H9 (cell line): Measurements from ENCODE around the gene CMSS1. TPM values are rescaled to one million over a fixed set of nuclear protein-coding genes. Genes with fewer than 3 reads are reported as not detected.

ENCODE experiments used
- DNase-seq: peaks from one replicate; pipeline ENCODE4 v3.0.0-alpha.2; 2017
- H2AFZ ChIP-seq: one replicate; pipeline ENCODE4 v1.6.1; 2013; ENCODE audit warnings: mild to moderate bottlenecking, low read length, control low read depth, moderate library complexity
- H2AK5ac ChIP-seq: 2 replicates; pipeline ENCODE4 v1.6.1; 2013; ENCODE audit warnings: low read length, control low read depth, mixed read lengths; ENCODE audit not compliant: insufficient read length
- H2BK120ac ChIP-seq: one replicate; pipeline ENCODE4 v1.6.1; 2013; ENCODE audit warnings: low read depth, mild to moderate bottlenecking, low read length, control low read depth, inconsistent platforms; ENCODE audit not compliant: poor library complexity, severe bottlenecking
- H2BK12ac ChIP-seq: 2 replicates; pipeline ENCODE4 v1.6.1; 2013; ENCODE audit warnings: low read length, control low read depth, mixed read lengths, low read depth; ENCODE audit not compliant: insufficient read length
- H2BK15ac ChIP-seq: 2 replicates; pipeline ENCODE4 v1.6.1; 2013; ENCODE audit warnings: low read depth, low read length, control low read depth
- H2BK20ac ChIP-seq: one replicate; pipeline ENCODE4 v1.6.1; 2013; ENCODE audit warnings: low read depth, mild to moderate bottlenecking, low read length, control low read depth, inconsistent platforms; ENCODE audit not compliant: poor library complexity, severe bottlenecking
- H2BK5ac ChIP-seq: 2 replicates; pipeline ENCODE4 v1.6.1; 2013; ENCODE audit warnings: low read length, control low read depth, mixed read lengths; ENCODE audit not compliant: insufficient read length
- H3K14ac ChIP-seq: 2 replicates; pipeline ENCODE4 v1.6.1; 2013; ENCODE audit warnings: low read length, control low read depth; ENCODE audit not compliant: insufficient read depth
- H3K18ac ChIP-seq: 2 replicates; pipeline ENCODE4 v1.6.1; 2013; ENCODE audit warnings: low read depth, mild to moderate bottlenecking, mixed read lengths, low read length, control low read depth; ENCODE audit not compliant: insufficient read length
- H3K23ac ChIP-seq: 2 replicates; pipeline ENCODE4 v1.6.1; 2013; ENCODE audit warnings: low read length, control low read depth, mixed read lengths, low read depth; ENCODE audit not compliant: insufficient read length
- H3K23me2 ChIP-seq: 2 replicates; pipeline ENCODE4 v1.6.1; 2013; ENCODE audit warnings: low read depth, mild to moderate bottlenecking, mixed read lengths, low read length, control low read depth; ENCODE audit not compliant: insufficient read length, poor library complexity, severe bottlenecking
- H3K27ac ChIP-seq: 2 replicates; pipeline ENCODE4 v1.5.1; 2013; ENCODE audit warnings: low read length, control low read depth, mixed read lengths, low read depth; ENCODE audit not compliant: insufficient read length
- H3K27me3 ChIP-seq: 2 replicates; pipeline ENCODE4 v1.6.1; 2013; ENCODE audit warnings: low read length, control low read depth, inconsistent platforms; ENCODE audit not compliant: insufficient read depth
- H3K4ac ChIP-seq: 2 replicates; pipeline ENCODE4 v1.6.1; 2013; ENCODE audit warnings: low read depth, mild to moderate bottlenecking, control low read depth, inconsistent platforms, low read length, moderate library complexity
- H3K4me1 ChIP-seq: 2 replicates; pipeline ENCODE4 v1.6.1; 2013; ENCODE audit warnings: low read length, control low read depth, inconsistent platforms; ENCODE audit not compliant: insufficient read depth
- H3K4me2 ChIP-seq: 2 replicates; pipeline ENCODE4 v1.6.1; 2013; ENCODE audit warnings: low read length, control low read depth, mixed read lengths; ENCODE audit not compliant: insufficient read length, insufficient read depth
- H3K56ac ChIP-seq: 2 replicates; pipeline ENCODE4 v1.6.1; 2013; ENCODE audit warnings: low read depth, mild to moderate bottlenecking, mixed read lengths, low read length, control low read depth; ENCODE audit not compliant: insufficient read length
- H3K79me1 ChIP-seq: 2 replicates; pipeline ENCODE4 v1.6.1; 2013; ENCODE audit warnings: low read depth, mild to moderate bottlenecking, moderate library complexity, low read length, control low read depth, inconsistent platforms; ENCODE audit not compliant: insufficient read depth, poor library complexity, severe bottlenecking
- H3K79me2 ChIP-seq: 2 replicates; pipeline ENCODE4 v1.6.1; 2013; ENCODE audit warnings: low read length, control low read depth, inconsistent platforms; ENCODE audit not compliant: insufficient read depth
- H3K9ac ChIP-seq: 2 replicates; pipeline ENCODE4 v1.6.1; 2013; ENCODE audit warnings: low read length, control low read depth, mixed read lengths; ENCODE audit not compliant: insufficient read length; ENCODE audit errors: extremely low read depth
- H3K9me3 ChIP-seq: one replicate; pipeline ENCODE4 v1.6.1; 2013; ENCODE audit warnings: low read depth, low read length, inconsistent platforms; ENCODE audit not compliant: control insufficient read depth
- H3T11ph ChIP-seq: one replicate; pipeline ENCODE4 v1.6.1; 2013; ENCODE audit warnings: mild to moderate bottlenecking, low read length, control low read depth, inconsistent platforms
- H4K20me1 ChIP-seq: one replicate; pipeline ENCODE4 v1.6.1; 2013; ENCODE audit not compliant: control insufficient read depth, insufficient read length, insufficient read depth
- H4K5ac ChIP-seq: 2 replicates; pipeline ENCODE4 v1.6.1; 2013; ENCODE audit warnings: low read depth, mild to moderate bottlenecking, mixed read lengths, low read length, control low read depth; ENCODE audit not compliant: insufficient read length
- H4K8ac ChIP-seq: replicated peaks from 2 replicates; pipeline ENCODE4 v1.6.1; 2013; ENCODE audit warnings: low read length, control low read depth, mixed read lengths, low read depth; ENCODE audit not compliant: insufficient read length
- H4K91ac ChIP-seq: 2 replicates; pipeline ENCODE4 v1.6.1; 2013; ENCODE audit warnings: low read depth, mild to moderate bottlenecking, moderate library complexity, mixed read lengths, low read length, control low read depth; ENCODE audit not compliant: insufficient read length
- H3K27ac Mint-ChIP-seq, 3 experiments: 2 replicates in 2 of 3; 3 replicates in 1 of 3; pipeline ENCODE4 v1.8.0; 2020 to 2021; ENCODE audit warnings: mixed read lengths in 3 of 3, mild to moderate bottlenecking in 1 of 3, moderate library complexity in 1 of 3
- H3K27me3 Mint-ChIP-seq: 2 replicates; pipeline ENCODE4 v1.8.0; 2021; ENCODE audit warnings: low read depth, mild to moderate bottlenecking, moderate library complexity, mixed read lengths
- H3K36me3 Mint-ChIP-seq, 3 experiments: 2 replicates in 2 of 3; 3 replicates in 1 of 3; pipeline ENCODE4 v1.8.0; 2020 to 2021; ENCODE audit warnings: low read depth in 3 of 3, mixed read lengths in 3 of 3; ENCODE audit not compliant: insufficient read depth in 1 of 3
- H3K4me1 Mint-ChIP-seq, 2 experiments: 2 replicates each; pipeline ENCODE4 v1.8.0; 2020; ENCODE audit warnings: mixed read lengths in 2 of 2
- H3K4me3 Mint-ChIP-seq, 2 experiments: 2 replicates in 1 of 2; 3 replicates in 1 of 2; pipeline ENCODE4 v1.8.0; 2020 to 2021; ENCODE audit warnings: mild to moderate bottlenecking in 2 of 2, mixed read lengths in 2 of 2, moderate library complexity in 1 of 2
- H3K9me3 Mint-ChIP-seq, 2 experiments: 2 replicates in 1 of 2; 3 replicates in 1 of 2; pipeline ENCODE4 v1.8.0; 2020; ENCODE audit warnings: mild to moderate bottlenecking in 2 of 2, mixed read lengths in 2 of 2, moderate library complexity in 1 of 2
- WGBS: extraction: QIAGEN DNeasy Blood & Tissue Kit; methylation state at CpG from one replicate; pipeline ENCODE4 v1.1.7; 2013; ENCODE audit warnings: missing lambda C conversion rate, low lambda C conversion rate, mixed read lengths; ENCODE audit not compliant: insufficient read length; ENCODE audit errors: extremely low coverage; 5-methylcytosine and 5-hydroxymethylcytosine counted together
- total RNA-seq: library from RNA; stranded (reverse); gene quantifications from 2 replicates; pipeline ENCODE4 v1.2.1, GENCODE V29; 2021
- TF ChIP-seq, protein P1 (sequence below): fragments of 200-600 bp; sonication (generic); conservative IDR thresholded peaks from 3 replicates; pipeline ENCODE4 v1.8.0; 2021; ENCODE audit warnings: antibody characterized with exemption, mild to moderate bottlenecking

The CMSS1 gene
- total RNA-seq, 1 experiment from 2014 or later, result 61.8 TPM

DNA sequence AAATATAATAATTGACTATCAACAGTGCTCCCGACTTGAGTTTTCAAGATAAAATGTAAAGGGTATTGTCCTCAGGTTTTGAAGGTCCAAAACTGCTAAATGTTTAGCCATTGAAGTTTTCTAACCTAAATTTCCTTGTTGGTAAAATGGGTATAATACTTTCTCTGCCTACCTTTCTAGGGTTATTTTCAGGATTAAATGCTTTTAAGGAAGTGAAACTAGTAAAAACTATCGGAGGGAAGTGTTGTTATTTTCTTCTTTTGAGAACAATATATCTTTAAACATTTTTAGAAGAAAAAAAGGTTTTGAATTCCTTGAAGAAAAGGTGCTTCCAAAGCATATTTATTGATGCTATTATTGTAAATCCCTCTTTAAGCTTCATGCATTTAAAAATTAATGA lies 229.3 kb downstream of the CMSS1 start:
- H3K18ac ChIP-seq, result no peak overlapping the region
- no peak overlapping the region for H4K5ac ChIP-seq
- Mint-ChIP-seq H3K9me3 (no peaks in the 10 kb centered on the region), H3K4me1 (peaks cover 17 to 23% of the 10 kb centered on the region in 2 experiments), H3K4me3 (no peak overlapping the region), H3K27ac (no peak overlapping the region), H3K27me3 (no peaks in the 10 kb centered on the region), H3K36me3 (no peaks in the 10 kb centered on the region)
- no peak overlapping the region for H2BK15ac ChIP-seq
- H3K56ac ChIP-seq, result no peak overlapping the region
- DNase-seq, result no peak
- no peak overlapping the region for H2AK5ac ChIP-seq
- no peak overlapping the region for H3K4ac ChIP-seq
- H4K20me1 ChIP-seq, result no peaks in the 10 kb centered on the region
- H2BK120ac ChIP-seq, result no peak overlapping the region
- no CpG with 5 or more reads among the region's 2 CpGs for WGBS
- no peak overlapping the region for H3K14ac ChIP-seq
- H3K9me3 ChIP-seq, result no peaks in the 10 kb centered on the region
- no peak overlapping the region for H2BK12ac ChIP-seq
- H3K23me2 ChIP-seq, result no peaks in the 10 kb centered on the region
- TF ChIP-seq, protein P1, sequence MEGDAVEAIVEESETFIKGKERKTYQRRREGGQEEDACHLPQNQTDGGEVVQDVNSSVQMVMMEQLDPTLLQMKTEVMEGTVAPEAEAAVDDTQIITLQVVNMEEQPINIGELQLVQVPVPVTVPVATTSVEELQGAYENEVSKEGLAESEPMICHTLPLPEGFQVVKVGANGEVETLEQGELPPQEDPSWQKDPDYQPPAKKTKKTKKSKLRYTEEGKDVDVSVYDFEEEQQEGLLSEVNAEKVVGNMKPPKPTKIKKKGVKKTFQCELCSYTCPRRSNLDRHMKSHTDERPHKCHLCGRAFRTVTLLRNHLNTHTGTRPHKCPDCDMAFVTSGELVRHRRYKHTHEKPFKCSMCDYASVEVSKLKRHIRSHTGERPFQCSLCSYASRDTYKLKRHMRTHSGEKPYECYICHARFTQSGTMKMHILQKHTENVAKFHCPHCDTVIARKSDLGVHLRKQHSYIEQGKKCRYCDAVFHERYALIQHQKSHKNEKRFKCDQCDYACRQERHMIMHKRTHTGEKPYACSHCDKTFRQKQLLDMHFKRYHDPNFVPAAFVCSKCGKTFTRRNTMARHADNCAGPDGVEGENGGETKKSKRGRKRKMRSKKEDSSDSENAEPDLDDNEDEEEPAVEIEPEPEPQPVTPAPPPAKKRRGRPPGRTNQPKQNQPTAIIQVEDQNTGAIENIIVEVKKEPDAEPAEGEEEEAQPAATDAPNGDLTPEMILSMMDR, result no peak
- no peak overlapping the region for H2AFZ ChIP-seq
- no peak overlapping the region for H2BK20ac ChIP-seq
- no peak overlapping the region for H4K8ac ChIP-seq
- no peak overlapping the region for H3T11ph ChIP-seq
- no peak overlapping the region for H3K27ac ChIP-seq
- H3K4me1 ChIP-seq, result peaks cover 2% of the 10 kb centered on the region; the same call in 1 of the 2 replicates
- no peak overlapping the region for H3K4me2 ChIP-seq
- no peak overlapping the region for H3K23ac ChIP-seq
- H3K79me1 ChIP-seq, result no peaks in the 10 kb centered on the region
- no peak overlapping the region for H4K91ac ChIP-seq
- no peaks in the 10 kb centered on the region for H3K27me3 ChIP-seq
- no peak overlapping the region for H2BK5ac ChIP-seq
- H3K9ac ChIP-seq, result no peak overlapping the region
- no peaks in the 10 kb centered on the region for H3K79me2 ChIP-seq
